Large intestine (tissue), 12 donors: ENCODE results near the gene SFTPB. TPM values are rescaled to one million over a fixed set of nuclear protein-coding genes. Genes with fewer than 3 reads are reported as not detected.
"Not testable (repeated sequence)": the region's sequence is repeated elsewhere in the genome, so short reads cannot be mapped to it uniquely, and the experiment has no call there.

Experiments
- DNase-seq, 2 donors: peaks; one replicate each; pipeline versions ENCODE4 v3.0.0 to v3.0.0-alpha.2; 2013
- H3K27ac ChIP-seq: one replicate; pipeline ENCODE4 v1.5.1; 2013; ENCODE audit warnings: low read length
- H3K27me3 ChIP-seq: 2 replicates; pipeline ENCODE4 v1.6.1; 2013; ENCODE audit warnings: low read length; ENCODE audit not compliant: control insufficient read depth, insufficient read depth
- H3K36me3 ChIP-seq: 2 replicates; pipeline ENCODE4 v1.6.1; 2013; ENCODE audit warnings: low read length; ENCODE audit not compliant: control insufficient read depth, insufficient read depth
- H3K4me1 ChIP-seq: one replicate; pipeline ENCODE4 v1.6.1; 2013; ENCODE audit warnings: low read length; ENCODE audit not compliant: control insufficient read depth, insufficient read depth
- H3K4me3 ChIP-seq: one replicate; pipeline ENCODE4 v1.5.1; 2013; ENCODE audit warnings: low read length
- H3K9me3 ChIP-seq: one replicate; pipeline ENCODE4 v1.6.1; 2013; ENCODE audit warnings: mild to moderate bottlenecking, low read depth, low read length, moderate library complexity; ENCODE audit not compliant: control insufficient read depth
- WGBS: methylation state at CpG from one replicate; pipeline ENCODE4 v1.1.5; 2013; ENCODE audit warnings: low lambda C conversion rate; ENCODE audit not compliant: insufficient coverage; 5-methylcytosine and 5-hydroxymethylcytosine counted together
- long read RNA-seq, 11 donors: transcript quantifications; one replicate each; lab custom pipeline, GENCODE V29; 2026
- polyA plus RNA-seq: library from polyadenylated mRNA; unstranded; fragments of 120-200 nt; gene quantifications from one replicate; pipeline ENCODE4 v1.2.1, GENCODE V29; 2013

SFTPB gene
- 0.01 TPM for polyA plus RNA-seq
- long read RNA-seq, donor 1, partial matches to known transcripts, result 0 of 1 reads
- long read RNA-seq, donor 1, other reads (novel, unspliced or antisense), result 0 of 1 reads
- long read RNA-seq, donor 2, result 0 reads
- long read RNA-seq, donor 3, result 0 reads
- long read RNA-seq, donor 4, result 0 reads
- long read RNA-seq, donor 5, result 0 reads
- long read RNA-seq, donor 6, partial matches to known transcripts, result 0 of 2 reads
- long read RNA-seq, donor 6, other reads (novel, unspliced or antisense), result 0 of 2 reads
- long read RNA-seq, donor 7, result 0 reads
- long read RNA-seq, donor 8, result 0 reads
- long read RNA-seq, donor 9, result 0 reads
- long read RNA-seq, donor 10, result 0 reads
- long read RNA-seq, donor 11, result 0 reads

- Histone ChIP-seq H3K4me1 (no peaks in the 10 kb centered on the region), H3K27ac (no peak within 1 kb of the TSS), H3K27me3 (no peaks in the 10 kb centered on the region), H3K9me3 (no peaks in the 10 kb centered on the region), H3K4me3 (no peak within 1 kb of the TSS), H3K36me3 (no peaks in the 10 kb centered on the region)
- WGBS, result no CpG with 5 or more reads among the region's 5 CpGs
- no peak for DNase-seq
Measured at GRCh38 chr2:85668009-85668856, at the start of gene SFTPB. Gene SFTPB, minus strand, starts transcription at chr2:85668199. Its CDS starts 16 bp downstream, at chr2:85668183.

- H3K4me1 ChIP-seq, result peaks cover 5% of the 10 kb centered on the region
- H3K27ac ChIP-seq, result no peak overlapping the region
- no peak overlapping the region for H3K4me3 ChIP-seq
- WGBS, result 51% methylated on average over 2 of the region's 15 CpGs
- no peaks in the 10 kb centered on the region for H3K36me3 ChIP-seq
- H3K9me3 ChIP-seq, result no peaks in the 10 kb centered on the region
- H3K27me3 ChIP-seq, result peaks cover 3% of the 10 kb centered on the region
- no peak for DNase-seq
Measured at GRCh38 chr2:85717308-85718008, 49.5 kb upstream of the SFTPB start.

GRCh38 chr2:85716346-85716914 lies 48.4 kb upstream of the SFTPB start:
- no peaks in the 10 kb centered on the region for H3K9me3 ChIP-seq
- H3K27me3 ChIP-seq, result peaks cover 3% of the 10 kb centered on the region
- no peak for DNase-seq
- WGBS, result no CpG with 5 or more reads among the region's 13 CpGs
- no peaks in the 10 kb centered on the region for H3K36me3 ChIP-seq
- peaks cover 5% of the 10 kb centered on the region for H3K4me1 ChIP-seq
- H3K27ac ChIP-seq, result no peak overlapping the region
- H3K4me3 ChIP-seq, result no peak overlapping the region

- H3K27me3 ChIP-seq, result peaks cover 4% of the 10 kb centered on the region
- no peaks in the 10 kb centered on the region for H3K36me3 ChIP-seq
- no peak overlapping the region for H3K4me3 ChIP-seq
- no peaks in the 10 kb centered on the region for H3K9me3 ChIP-seq
- DNase-seq, result no peak
- H3K27ac ChIP-seq, result no peak overlapping the region
- WGBS, result 92% methylated on average over 2 of the region's 8 CpGs
- peaks cover 5% of the 10 kb centered on the region for H3K4me1 ChIP-seq
Measured at GRCh38 chr2:85714841-85715240, 46.8 kb upstream of the SFTPB start.

GRCh38 chr2:85714421-85714820 lies 46.4 kb upstream of the SFTPB start:
- H3K9me3 ChIP-seq, H3K36me3 ChIP-seq, H3K4me1 ChIP-seq, DNase-seq, H3K4me3 ChIP-seq, H3K27me3 ChIP-seq, H3K27ac ChIP-seq: not testable (repeated sequence)
- whole genome bisulfite sequencing, result no CpG with 5 or more reads among the region's 7 CpGs

GRCh38 chr2:85713836-85714235 lies 45.8 kb upstream of the SFTPB start:
- Histone ChIP-seq H3K9me3 (no peaks in the 10 kb centered on the region), H3K4me3 (no peak overlapping the region), H3K36me3 (no peaks in the 10 kb centered on the region), H3K4me1 (no peaks in the 10 kb centered on the region), H3K27ac (no peak overlapping the region), H3K27me3 (peaks cover 6% of the 10 kb centered on the region)
- no CpG with 5 or more reads among the region's 5 CpGs for WGBS
- DNase-seq, result no peak

- Histone ChIP-seq H3K36me3 (no peaks in the 10 kb centered on the region), H3K9me3 (no peaks in the 10 kb centered on the region), H3K4me1 (no peaks in the 10 kb centered on the region), H3K27me3 (peaks cover 6% of the 10 kb centered on the region), H3K27ac (no peak overlapping the region), H3K4me3 (no peak overlapping the region)
- no CpG with 5 or more reads among the region's 9 CpGs for WGBS
- no peak for DNase-seq
Measured at GRCh38 chr2:85712849-85713612, 45.0 kb upstream of the SFTPB start.

- H3K36me3 ChIP-seq, result no peaks in the 10 kb centered on the region
- 93% methylated on average over 2 of the region's 15 CpGs for WGBS
- no peaks in the 10 kb centered on the region for H3K9me3 ChIP-seq
- H3K4me3 ChIP-seq, result no peak overlapping the region
- DNase-seq, result no peak
- H3K27ac ChIP-seq, result no peak overlapping the region
- peaks cover 8% of the 10 kb centered on the region for H3K27me3 ChIP-seq
- H3K4me1 ChIP-seq, result no peaks in the 10 kb centered on the region
Measured at GRCh38 chr2:85712336-85712735, 44.3 kb upstream of the SFTPB start.

GRCh38 chr2:85711578-85712060 lies 43.6 kb upstream of the SFTPB start:
- Histone ChIP-seq H3K4me1 (peaks cover 2% of the 10 kb centered on the region), H3K27me3 (peaks cover 9% of the 10 kb centered on the region), H3K27ac (no peak overlapping the region), H3K9me3 (no peaks in the 10 kb centered on the region), H3K4me3 (no peak overlapping the region), H3K36me3 (no peaks in the 10 kb centered on the region)
- DNase-seq, result no peak
- no CpG with 5 or more reads among the region's 8 CpGs for WGBS
